ENCODE measurements around the gene ANKRD13D.

The ANKRD13D gene

DNA sequence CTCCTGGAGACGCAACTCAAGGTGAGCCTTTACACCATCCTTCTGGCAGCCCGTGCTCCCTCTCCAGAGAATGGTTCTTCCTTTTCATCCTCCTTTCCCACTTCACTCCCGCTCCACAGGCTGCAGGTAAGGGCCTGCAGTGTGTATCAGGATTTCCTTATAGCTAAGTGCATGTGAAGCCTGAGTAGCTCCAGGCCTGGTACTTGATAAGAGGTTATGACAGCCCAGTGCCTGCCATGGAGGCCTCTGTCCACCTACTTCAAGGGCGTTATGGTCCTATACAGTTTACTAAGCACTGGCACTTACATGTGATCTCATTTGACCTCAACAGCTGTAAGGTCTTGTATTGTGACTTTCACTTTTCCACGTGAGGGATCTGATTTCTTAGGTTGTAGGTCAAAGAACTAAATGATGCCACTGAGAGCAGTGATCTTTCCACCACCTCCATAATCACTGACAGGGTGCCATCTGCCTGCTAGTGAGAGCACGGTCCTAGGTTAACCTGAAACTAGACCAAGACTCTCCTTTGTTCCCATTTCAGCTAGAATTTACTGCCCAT lies 32.3 kb downstream of the ANKRD13D start:
- DNase-seq: no peak

DNA sequence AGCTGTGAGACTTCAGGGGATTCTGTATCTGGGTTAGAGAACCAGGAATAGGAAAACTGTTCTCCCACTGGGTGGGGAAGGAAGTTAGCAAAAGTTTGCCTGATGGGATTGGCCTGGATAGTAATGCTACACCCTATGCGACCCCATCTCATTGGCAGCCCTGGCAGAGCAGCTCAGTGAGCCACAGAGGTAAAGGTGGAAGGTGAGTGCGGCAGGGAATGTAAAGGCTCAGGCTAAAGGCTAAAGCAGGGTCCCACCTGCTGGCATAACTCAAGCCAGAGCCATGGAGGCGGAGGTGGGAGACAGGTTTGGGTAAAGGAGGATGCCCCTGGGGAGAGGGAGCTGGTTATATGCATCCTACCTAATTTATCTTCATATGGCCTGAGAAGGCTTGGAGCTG lies 32.9 kb downstream of the ANKRD13D start:
- DNase-seq: no peak

DNA sequence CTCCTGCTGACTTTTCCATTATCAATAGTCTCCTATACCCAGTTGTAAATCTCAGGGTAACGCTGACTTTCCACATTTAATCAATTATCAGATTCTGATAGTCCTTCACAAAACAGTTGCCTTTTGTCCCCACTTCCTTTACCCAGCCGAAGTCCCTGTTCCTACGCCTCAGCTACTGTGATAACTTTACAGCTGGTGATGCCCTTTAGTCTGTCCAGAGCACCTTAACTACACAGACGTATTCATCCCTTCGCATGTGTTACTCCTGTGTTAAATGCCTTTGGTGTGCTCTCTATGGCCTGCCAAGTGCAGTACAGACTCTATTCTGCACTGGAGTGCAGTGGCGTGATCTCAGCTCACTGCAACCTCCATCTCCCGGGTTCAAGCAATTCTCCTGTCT lies 34.4 kb downstream of the ANKRD13D start:
- DNase-seq: no peak

GRCh38 chr11:67332081-67332691 lies 43.1 kb downstream of the ANKRD13D start:
- DNase-seq: no peak

- no peak for DNase-seq
These were observed 48.2 kb downstream of the ANKRD13D start for GRCh38 chr11:67337257-67337656.

DNA sequence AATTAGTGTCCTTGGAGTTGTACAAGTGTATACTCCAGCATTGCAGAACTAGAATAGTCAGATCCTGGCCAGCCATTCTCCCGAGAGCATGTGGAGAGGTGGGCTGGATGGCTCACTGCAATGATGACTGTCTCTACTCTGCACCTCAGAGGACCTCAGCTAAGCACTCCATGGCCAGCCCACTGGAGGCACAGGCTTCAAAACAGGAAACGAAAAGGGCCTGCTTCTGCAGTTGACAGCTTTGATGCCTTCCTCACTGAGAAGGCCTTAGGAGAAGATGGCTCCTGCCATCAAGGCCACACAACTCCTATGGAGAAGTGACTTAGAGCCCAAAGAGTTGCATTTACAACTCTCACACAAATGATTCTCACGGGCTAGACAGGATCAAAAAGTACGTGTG lies 55.2 kb downstream of the ANKRD13D start:
- peak in 1 of 2 donors; percentile 29 for DNase-seq

GRCh38 chr11:67345247-67345919 lies 56.3 kb downstream of the ANKRD13D start:
- DNase-seq: no peak

DNA sequence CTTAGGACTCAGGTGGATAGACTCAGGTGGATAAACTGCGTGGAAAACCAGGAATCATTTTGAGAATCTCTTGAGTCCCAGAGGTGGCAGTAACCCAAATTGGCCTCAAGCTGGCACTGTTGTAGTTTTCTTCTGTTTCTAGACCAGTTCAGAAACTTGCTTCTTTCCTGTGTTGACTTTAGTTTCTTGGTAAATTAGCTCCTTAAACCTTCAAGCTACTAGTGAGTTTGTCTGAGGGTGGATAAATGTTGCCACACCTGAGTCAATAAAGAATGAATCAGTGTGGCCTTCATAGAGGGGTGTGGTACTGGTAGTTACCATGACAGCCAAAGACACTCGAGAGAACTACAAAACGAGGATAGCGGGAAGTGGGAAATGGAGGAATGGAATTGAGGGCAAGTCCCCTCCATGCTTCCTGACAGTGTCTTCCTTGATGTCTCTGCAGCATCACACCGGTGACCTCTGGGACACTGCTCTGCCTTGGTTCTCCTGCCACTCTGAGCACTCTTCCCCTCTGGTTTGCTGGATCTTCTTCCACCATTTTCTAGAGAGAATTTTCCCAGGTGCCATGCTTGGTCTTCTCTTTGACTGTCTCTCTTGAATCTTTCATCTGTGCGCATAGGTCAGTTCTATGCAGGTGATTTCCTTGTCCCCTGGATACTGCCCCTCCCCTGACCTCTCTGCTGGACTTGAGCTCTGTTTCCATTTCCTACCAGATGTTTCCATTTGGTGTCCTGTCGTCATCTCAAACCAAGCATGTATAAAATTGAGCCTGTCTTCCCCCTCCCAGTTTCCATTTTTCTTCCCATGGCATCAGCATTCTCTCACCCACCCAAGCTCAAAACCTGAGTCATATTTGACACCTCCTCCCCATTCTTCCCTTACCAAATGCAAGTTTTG lies 57.1 kb downstream of the ANKRD13D start:
- DNase-seq: peak in 1 of 2 donors; percentile 47

DNA sequence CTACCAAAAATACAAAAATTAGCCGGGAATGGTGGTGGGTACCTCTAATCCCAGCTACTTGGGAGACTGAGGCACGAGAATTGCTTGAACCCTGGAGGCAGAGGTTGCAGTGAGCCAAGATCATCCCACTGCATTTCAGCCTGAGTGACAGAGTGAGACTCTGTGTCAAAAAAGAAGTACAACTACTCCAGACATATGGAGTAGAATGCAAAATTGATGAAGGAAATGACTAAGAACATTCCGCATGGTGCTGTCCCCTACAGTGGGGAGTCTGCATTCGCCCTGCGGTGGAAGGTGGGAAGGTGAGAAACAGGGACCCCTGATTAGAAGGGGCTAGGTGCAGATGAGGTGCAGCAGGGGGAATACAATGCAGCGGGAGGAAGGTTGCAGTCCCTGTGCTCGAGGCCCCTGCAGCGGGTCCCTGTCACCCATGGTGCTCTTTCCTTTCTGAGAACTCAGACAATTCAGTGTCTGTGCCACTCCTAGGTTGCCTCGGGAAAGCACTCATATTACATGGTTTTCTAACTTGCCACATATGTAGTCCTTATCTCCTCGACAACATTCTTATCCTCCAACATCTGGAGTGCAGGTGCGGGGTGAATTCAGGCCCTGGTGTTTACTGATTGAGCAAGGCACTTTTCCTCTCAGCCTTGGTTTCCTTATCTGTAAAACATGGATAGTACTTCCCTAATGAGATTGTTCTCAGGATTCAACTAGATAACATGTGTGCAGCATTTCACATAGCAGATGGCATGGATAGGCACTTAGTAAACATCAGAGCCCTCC lies 59.1 kb downstream of the ANKRD13D start:
- DNase-seq: no peak

DNA sequence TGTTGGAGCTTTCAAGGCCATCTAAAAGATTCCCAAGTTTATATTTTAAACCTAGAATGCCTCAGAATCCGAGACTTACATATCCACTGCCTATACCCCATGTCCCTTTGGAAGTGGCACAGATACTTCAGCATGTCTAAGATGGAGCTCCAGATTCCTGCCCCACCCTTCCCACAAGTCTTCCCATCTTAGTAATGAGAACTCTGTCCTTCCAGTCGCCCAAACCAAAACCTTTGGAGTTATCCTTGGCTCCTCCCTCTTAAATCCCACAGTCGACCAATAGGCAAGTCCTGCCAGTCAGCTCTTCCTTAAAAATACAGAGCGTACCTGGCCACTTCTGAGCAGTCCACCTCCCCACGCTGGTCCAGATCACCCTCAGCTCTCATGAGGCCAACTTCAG lies 59.9 kb downstream of the ANKRD13D start:
- no peak for DNase-seq

DNA sequence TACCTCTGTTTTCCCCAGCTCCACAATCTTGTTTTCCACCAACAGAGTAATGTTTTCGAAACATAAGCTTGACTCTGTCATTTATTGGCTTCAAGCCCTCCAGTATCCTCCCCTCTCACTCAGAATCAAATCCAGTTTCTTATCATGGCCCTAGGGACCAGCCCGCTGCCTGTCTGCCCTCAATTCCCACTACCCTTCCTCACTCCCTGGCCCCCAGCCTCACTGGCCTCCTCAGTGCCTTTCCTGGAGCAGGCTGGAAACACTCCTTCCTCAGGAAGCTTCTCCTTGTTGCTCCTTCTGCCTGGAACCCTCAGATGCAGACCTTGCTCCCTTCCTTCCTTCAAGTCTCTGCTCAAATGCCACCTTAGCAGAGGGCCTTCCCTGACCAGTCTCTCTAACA lies 60.4 kb downstream of the ANKRD13D start:
- no peak for DNase-seq

DNA sequence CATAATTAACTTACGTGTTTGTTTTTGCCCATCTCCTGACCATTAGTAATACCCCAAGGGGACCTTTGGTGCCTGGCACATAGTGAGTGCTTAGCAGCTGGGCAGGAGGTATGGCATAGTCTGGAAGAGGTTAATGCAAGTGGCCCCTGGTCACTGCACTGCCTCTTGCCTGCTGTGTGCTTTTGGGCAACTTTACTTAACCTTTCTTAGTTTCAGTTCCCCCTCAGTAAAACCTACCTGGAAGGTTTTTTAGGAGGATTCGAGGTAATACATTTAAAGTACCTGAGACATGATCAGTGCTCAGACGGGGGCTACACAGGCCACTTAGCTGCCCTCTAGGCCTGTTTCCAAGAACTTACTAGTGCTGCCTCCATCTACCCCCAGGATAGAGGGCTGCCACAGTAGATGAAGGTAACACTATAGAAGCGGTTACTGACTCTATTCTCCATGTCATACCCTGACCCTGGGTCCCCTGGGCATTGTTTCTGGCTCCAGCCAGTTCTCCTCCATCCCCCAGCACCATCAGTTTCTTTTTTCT lies 60.9 kb downstream of the ANKRD13D start:
- DNase-seq: no peak

DNA sequence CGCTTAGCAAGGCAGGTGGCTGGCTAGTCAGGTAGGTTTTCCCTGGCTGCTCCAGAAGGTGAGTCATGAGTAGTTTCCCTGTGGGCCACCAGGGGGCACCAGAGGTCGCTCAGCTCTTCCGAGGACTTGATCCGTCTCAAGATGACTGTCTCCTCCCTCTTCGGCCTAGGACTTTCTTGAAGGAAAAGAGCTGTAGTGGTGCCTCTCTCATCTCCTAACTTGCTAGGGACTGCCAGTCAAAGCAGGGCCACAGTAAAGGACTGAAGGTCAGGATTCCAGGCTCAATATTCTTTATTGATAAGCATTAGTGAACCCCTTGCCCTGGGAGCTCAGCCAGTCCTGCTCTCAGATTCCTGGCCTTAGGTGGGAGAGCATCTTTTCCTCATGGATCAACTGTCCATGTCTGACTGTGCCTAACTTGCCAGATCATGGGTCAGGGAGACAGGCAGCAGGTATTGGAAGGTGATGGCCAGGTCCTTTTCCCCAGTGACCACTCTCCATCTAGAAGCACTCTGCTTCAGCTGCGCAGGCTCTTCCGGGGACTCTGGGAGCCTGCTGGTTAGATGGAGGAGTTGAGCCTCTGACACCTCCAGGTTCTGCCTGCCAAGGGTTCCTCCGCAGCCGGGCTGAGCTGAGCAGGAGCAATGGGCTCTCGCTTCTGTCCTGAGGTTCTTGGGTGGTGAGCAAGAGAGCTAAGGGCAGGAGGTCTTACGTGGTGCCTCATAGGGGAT lies 62.3 kb downstream of the ANKRD13D start:
- peak; percentile 73 to 78 for DNase-seq
